ENCODE measurements around the gene PSMC5. TPM values are rescaled to one million over a fixed set of nuclear protein-coding genes. Genes with fewer than 3 reads are reported as not detected.
A peak's percentile ranks its signal among the peaks of the same experiment; 100 is the strongest.

PSMC5 gene
- total and polyA plus RNA-seq, 9 donors, result 36.4 to 155 (median 96.2) TPM

- no peaks in the 10 kb centered on the region for H3K4me1 ChIP-seq (ENCODE audit: insufficient read depth)
- no peak overlapping the region for H3K27ac ChIP-seq
- 88 to 93% (median 91%) methylated on average over 27 of the region's 27 CpGs for WGBS, 3 donors
- intact Hi-C loops (cut with DNase I), result no loop called here
- no peak for TF ChIP-seq POLR2A (IDR thresholded peaks at IDR 0.05)
- TF ChIP-seq, protein P1, sequence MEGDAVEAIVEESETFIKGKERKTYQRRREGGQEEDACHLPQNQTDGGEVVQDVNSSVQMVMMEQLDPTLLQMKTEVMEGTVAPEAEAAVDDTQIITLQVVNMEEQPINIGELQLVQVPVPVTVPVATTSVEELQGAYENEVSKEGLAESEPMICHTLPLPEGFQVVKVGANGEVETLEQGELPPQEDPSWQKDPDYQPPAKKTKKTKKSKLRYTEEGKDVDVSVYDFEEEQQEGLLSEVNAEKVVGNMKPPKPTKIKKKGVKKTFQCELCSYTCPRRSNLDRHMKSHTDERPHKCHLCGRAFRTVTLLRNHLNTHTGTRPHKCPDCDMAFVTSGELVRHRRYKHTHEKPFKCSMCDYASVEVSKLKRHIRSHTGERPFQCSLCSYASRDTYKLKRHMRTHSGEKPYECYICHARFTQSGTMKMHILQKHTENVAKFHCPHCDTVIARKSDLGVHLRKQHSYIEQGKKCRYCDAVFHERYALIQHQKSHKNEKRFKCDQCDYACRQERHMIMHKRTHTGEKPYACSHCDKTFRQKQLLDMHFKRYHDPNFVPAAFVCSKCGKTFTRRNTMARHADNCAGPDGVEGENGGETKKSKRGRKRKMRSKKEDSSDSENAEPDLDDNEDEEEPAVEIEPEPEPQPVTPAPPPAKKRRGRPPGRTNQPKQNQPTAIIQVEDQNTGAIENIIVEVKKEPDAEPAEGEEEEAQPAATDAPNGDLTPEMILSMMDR (IDR thresholded peaks at IDR 0.05), result no peak
- H3K4me3 ChIP-seq, result no peak overlapping the region
- no peaks in the 10 kb centered on the region for H3K36me3 ChIP-seq
- H3K9me3 ChIP-seq, result no peaks in the 10 kb centered on the region
- H3K27me3 ChIP-seq, result no peaks in the 10 kb centered on the region
- peak in 1 of 5 donors; percentile 17 for DNase-seq
Observed at GRCh38 chr17:63817736-63818385, 9.4 kb upstream of the PSMC5 start.

- TF ChIP-seq, protein P1 (IDR thresholded peaks at IDR 0.05), result no peak
- TF ChIP-seq EP300 (IDR thresholded peaks at IDR 0.05), result no peak
- no peak for TF ChIP-seq POLR2A (IDR thresholded peaks at IDR 0.05)
- no peaks in the 10 kb centered on the region for H3K36me3 ChIP-seq
- no peak overlapping the region for H3K27ac ChIP-seq
- H3K9me3 ChIP-seq, result no peaks in the 10 kb centered on the region
- intact Hi-C loops (cut with DNase I), result no loop called here
- H3K4me3 ChIP-seq, result no peak overlapping the region
- no peak for DNase-seq
- H3K27me3 ChIP-seq, result no peaks in the 10 kb centered on the region
- 64 to 71% (median 69%) methylated on average over 6 of the region's 6 CpGs for WGBS, 3 donors
- no peaks in the 10 kb centered on the region for H3K4me1 ChIP-seq (ENCODE audit: insufficient read depth)
Observed at GRCh38 chr17:63819131-63819530, 8.1 kb upstream of the PSMC5 start.

DNA sequence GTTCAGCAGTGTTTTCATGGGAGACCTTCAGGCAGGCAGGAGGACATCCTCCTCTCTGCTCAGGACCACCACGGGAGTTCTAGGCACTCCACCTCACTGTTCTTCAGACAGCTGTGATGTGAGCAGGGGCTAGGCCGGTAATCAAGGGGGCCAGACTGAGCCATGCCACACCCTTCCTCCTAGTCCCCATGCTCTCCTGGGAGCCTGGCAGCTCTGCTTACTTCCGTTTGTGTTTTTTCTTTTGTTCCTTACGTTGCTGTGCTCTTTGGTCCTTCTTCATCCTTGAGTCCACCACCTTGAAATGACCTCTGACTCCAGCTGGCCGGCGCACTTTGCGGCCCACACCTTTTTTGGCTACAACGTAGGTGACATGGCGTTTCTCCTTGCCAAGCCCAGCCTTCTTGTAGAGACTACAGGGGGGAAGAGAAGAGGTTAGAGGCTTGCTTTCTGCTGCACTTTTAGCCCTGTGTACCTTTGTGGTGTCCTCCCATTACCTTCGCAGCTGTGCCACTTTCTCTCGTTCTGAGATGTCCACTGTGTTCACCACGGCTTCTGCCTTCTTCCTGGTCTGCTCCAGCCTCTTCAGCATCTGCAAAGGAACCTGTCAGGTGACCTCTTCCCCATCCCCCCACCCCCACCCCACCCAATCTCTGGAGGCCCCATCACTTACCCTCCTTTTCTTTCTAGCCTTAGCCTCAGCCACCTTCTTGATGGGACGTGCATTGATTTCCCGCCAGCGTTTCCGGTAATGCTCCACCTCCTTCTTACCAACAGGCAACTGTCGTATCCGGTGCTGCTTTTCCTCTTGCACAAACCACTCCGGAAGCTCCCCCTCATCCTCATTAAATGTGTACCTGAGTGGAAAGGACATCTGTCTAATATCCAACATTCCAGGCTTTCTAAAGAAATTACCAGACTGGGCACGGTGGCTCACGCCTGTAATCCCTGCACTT, 7.4 kb upstream of the PSMC5 start:
- 66 to 68% (median 67%) methylated on average over 21 of the region's 21 CpGs for WGBS, 3 donors
- H3K9me3 ChIP-seq, result no peaks in the 10 kb centered on the region
- no peaks in the 10 kb centered on the region for H3K36me3 ChIP-seq
- DNase-seq, result no peak
- TF ChIP-seq, protein P1 (IDR thresholded peaks at IDR 0.05), result no peak
- TF ChIP-seq POLR2A (IDR thresholded peaks at IDR 0.05) (no peak), EP300 (IDR thresholded peaks at IDR 0.05) (no peak)
- intact Hi-C loops (cut with DNase I), result no loop called here
- H3K4me1 ChIP-seq (ENCODE audit: insufficient read depth), result no peaks in the 10 kb centered on the region
- H3K27ac ChIP-seq, result no peak overlapping the region
- no peaks in the 10 kb centered on the region for H3K27me3 ChIP-seq
- no peak overlapping the region for H3K4me3 ChIP-seq

GRCh38 chr17:63820963-63821561, 6.2 kb upstream of the PSMC5 start:
- Histone ChIP-seq H3K36me3 (no peaks in the 10 kb centered on the region), H3K9me3 (no peaks in the 10 kb centered on the region), H3K4me1 (ENCODE audit: insufficient read depth) (no peaks in the 10 kb centered on the region), H3K27ac (no peak overlapping the region), H3K27me3 (no peaks in the 10 kb centered on the region), H3K4me3 (no peak overlapping the region)
- TF ChIP-seq POLR2A (IDR thresholded peaks at IDR 0.05) (no peak), EP300 (IDR thresholded peaks at IDR 0.05) (no peak)
- TF ChIP-seq, protein P1 (IDR thresholded peaks at IDR 0.05), result no peak
- no peak for DNase-seq
- intact Hi-C loops (cut with DNase I), result no loop called here
- 67 to 80% (median 69%) methylated on average over 10 of the region's 10 CpGs for whole genome bisulfite sequencing, 3 donors

All from ovary (tissue), 9 donors.